Peyer's patch (tissue), 4 donors: Measurements from ENCODE around the gene FZR1.

Source experiments
- CTCF ChIP-seq, 6 experiments: fragments of 450-650 bp in 4 of 6; fragments of 200-600 bp in 2 of 6; sonication (generic) in 1 of 6; IDR thresholded peaks; one replicate each; pipeline ENCODE4 v1.5.1; 2017 to 2019; ENCODE audit warnings: antibody characterized with exemption in 6 of 6, mild to moderate bottlenecking in 3 of 6, moderate library complexity in 1 of 6
- POLR2A ChIP-seq, 2 donors: fragments of 450-650 bp; IDR thresholded peaks; one replicate each; pipeline ENCODE4 v1.5.1; 2017; ENCODE audit warnings: antibody characterized with exemption in 2 of 2, mild to moderate bottlenecking in 2 of 2, moderate library complexity in 2 of 2

- TF ChIP-seq CTCF (IDR thresholded peaks at IDR 0.05) (no peak), POLR2A (IDR thresholded peaks at IDR 0.05) (no peak)
These were observed 29.9 kb downstream of the FZR1 start for GRCh38 chr19:3535981-3536380.
